ENCODE results near the gene STYXL2.

- TF ChIP-seq TSHZ2 (CRISPR knock-in tag; IDR thresholded peaks at IDR 0.05) (no peak), ARNTL (CRISPR knock-in tag; IDR thresholded peaks at IDR 0.05; ENCODE audit: borderline replicate concordance, low read depth) (no peak), TOX (CRISPR knock-in tag; IDR thresholded peaks at IDR 0.05; ENCODE audit: borderline replicate concordance) (no peak), BACH2 (CRISPR knock-in tag; IDR thresholded peaks at IDR 0.05; ENCODE audit: borderline replicate concordance) (no peak), ZFP3 (CRISPR knock-in tag; IDR thresholded peaks at IDR 0.05) (no peak), ZC3H10 (CRISPR knock-in tag; IDR thresholded peaks at IDR 0.05) (no peak), ZNF8 (CRISPR knock-in tag; IDR thresholded peaks at IDR 0.05) (no peak), ESRRG (CRISPR knock-in tag; IDR thresholded peaks at IDR 0.05) (no peak), CSDC2 (CRISPR knock-in tag; IDR thresholded peaks at IDR 0.05) (no peak)
- TF ChIP-seq, protein P1, sequence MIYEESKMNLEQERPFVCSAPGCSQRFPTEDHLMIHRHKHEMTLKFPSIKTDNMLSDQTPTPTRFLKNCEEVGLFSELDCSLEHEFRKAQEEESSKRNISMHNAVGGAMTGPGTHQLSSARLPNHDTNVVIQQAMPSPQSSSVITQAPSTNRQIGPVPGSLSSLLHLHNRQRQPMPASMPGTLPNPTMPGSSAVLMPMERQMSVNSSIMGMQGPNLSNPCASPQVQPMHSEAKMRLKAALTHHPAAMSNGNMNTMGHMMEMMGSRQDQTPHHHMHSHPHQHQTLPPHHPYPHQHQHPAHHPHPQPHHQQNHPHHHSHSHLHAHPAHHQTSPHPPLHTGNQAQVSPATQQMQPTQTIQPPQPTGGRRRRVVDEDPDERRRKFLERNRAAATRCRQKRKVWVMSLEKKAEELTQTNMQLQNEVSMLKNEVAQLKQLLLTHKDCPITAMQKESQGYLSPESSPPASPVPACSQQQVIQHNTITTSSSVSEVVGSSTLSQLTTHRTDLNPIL (CRISPR knock-in tag; IDR thresholded peaks at IDR 0.05; ENCODE audit: low read depth), result no peak
- TF ChIP-seq, protein P2, sequence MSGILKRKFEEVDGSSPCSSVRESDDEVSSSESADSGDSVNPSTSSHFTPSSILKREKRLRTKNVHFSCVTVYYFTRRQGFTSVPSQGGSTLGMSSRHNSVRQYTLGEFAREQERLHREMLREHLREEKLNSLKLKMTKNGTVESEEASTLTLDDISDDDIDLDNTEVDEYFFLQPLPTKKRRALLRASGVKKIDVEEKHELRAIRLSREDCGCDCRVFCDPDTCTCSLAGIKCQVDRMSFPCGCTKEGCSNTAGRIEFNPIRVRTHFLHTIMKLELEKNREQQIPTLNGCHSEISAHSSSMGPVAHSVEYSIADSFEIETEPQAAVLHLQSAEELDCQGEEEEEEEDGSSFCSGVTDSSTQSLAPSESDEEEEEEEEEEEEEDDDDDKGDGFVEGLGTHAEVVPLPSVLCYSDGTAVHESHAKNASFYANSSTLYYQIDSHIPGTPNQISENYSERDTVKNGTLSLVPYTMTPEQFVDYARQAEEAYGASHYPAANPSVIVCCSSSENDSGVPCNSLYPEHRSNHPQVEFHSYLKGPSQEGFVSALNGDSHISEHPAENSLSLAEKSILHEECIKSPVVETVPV (CRISPR knock-in tag; IDR thresholded peaks at IDR 0.05), result no peak
- TF ChIP-seq, protein P3, sequence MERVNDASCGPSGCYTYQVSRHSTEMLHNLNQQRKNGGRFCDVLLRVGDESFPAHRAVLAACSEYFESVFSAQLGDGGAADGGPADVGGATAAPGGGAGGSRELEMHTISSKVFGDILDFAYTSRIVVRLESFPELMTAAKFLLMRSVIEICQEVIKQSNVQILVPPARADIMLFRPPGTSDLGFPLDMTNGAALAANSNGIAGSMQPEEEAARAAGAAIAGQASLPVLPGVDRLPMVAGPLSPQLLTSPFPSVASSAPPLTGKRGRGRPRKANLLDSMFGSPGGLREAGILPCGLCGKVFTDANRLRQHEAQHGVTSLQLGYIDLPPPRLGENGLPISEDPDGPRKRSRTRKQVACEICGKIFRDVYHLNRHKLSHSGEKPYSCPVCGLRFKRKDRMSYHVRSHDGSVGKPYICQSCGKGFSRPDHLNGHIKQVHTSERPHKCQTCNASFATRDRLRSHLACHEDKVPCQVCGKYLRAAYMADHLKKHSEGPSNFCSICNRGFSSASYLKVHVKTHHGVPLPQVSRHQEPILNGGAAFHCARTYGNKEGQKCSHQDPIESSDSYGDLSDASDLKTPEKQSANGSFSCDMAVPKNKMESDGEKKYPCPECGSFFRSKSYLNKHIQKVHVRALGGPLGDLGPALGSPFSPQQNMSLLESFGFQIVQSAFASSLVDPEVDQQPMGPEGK (CRISPR knock-in tag; IDR thresholded peaks at IDR 0.05; ENCODE audit: borderline replicate concordance), result no peak
Measured at GRCh38 chr1:167102906-167103573, 9.2 kb downstream of the STYXL2 start.
